GM12874 (cell line): ENCODE results near the gene MSMB.

Experiments
- TF ChIP-seq, protein P1 (sequence below): IDR thresholded peaks from 2 replicates; pipeline ENCODE4 v1.5.1; 2011; ENCODE audit warnings: low read depth, mild to moderate bottlenecking, control low read depth, low read length, moderate library complexity; ENCODE audit not compliant: insufficient read depth

The MSMB gene, protein sequence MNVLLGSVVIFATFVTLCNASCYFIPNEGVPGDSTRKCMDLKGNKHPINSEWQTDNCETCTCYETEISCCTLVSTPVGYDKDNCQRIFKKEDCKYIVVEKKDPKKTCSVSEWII

DNA sequence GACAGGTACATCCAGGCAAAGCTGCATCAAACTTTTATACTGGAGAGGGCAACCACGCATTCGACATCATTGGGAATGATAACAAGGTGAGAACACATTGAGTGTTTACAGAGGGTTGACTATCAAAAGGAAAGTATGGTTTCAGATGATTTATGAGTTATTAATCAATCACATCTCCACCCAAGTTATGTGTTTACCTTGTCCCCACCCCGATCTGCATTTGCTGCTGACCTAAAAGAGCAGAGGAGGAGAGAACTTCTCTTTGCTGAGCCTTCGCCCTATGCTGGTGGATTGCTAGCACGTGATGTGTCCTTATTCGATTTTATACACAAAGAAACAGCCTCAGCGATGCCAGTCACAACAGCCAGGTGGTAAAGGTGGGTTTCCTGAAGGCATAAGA is at the start of gene MSMB:
MSMB (minus strand) TSS at position 9 of the 400 bp plus-strand sequence. CDS start 32 bp downstream, outside the sequence.
- TF ChIP-seq, protein P1, sequence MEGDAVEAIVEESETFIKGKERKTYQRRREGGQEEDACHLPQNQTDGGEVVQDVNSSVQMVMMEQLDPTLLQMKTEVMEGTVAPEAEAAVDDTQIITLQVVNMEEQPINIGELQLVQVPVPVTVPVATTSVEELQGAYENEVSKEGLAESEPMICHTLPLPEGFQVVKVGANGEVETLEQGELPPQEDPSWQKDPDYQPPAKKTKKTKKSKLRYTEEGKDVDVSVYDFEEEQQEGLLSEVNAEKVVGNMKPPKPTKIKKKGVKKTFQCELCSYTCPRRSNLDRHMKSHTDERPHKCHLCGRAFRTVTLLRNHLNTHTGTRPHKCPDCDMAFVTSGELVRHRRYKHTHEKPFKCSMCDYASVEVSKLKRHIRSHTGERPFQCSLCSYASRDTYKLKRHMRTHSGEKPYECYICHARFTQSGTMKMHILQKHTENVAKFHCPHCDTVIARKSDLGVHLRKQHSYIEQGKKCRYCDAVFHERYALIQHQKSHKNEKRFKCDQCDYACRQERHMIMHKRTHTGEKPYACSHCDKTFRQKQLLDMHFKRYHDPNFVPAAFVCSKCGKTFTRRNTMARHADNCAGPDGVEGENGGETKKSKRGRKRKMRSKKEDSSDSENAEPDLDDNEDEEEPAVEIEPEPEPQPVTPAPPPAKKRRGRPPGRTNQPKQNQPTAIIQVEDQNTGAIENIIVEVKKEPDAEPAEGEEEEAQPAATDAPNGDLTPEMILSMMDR, result no peak

DNA sequence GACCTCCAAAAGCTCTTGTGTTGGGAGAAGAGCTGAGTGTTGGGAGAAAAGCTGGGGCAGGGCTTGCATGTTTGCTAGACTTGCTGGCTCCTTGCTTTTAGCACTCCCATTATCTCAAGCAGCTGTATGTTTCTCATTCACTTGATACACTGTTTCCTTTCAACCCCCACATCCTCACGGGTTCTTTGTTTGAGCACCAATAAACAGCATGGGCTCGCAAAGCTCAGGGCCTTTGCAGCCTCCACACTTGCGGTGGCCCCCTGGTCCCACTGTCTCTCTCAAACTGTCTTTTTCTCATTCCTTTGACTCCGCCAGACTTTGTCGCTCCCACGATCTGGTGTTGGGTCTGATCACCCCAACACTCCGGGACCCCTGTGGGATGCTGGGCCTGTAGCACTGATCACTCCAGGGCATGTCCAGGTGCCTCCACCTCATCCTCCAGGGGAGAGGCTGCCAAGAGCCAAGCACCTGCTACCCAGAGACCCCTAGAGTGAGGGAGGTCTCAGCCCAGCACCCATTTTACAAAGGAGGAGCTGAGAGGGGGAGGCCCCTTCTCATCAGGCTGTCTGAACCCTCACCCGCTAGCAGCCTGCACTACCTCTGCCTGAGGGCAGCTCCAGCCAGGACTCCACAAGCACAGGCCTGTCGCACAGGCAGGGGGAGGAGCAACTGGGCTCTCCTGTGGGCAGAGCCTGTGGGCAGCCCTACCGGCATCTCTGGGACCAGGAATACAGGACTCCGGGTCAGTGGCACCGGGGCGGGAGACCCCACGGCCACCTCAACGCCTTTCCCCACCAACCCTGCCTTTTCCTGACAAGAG is 49.1 kb upstream of the MSMB start:
- TF ChIP-seq, protein P1, result no peak

DNA sequence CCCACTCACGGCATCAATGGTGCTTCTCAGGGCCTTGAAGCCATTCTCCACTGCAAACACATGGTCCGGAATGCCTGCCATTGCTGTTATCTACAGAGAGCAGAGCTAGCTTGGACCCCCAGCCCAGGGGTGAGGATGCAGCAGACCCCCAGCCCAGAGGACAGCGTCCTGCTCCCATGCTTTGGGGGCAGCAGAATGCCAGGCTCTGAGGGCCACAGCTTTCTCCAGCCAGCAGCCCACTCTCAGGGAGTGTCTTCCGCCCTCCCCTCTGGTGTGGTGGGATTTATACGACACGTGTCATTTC is 48.1 kb upstream of the MSMB start:
- TF ChIP-seq, protein P1, result no peak

DNA sequence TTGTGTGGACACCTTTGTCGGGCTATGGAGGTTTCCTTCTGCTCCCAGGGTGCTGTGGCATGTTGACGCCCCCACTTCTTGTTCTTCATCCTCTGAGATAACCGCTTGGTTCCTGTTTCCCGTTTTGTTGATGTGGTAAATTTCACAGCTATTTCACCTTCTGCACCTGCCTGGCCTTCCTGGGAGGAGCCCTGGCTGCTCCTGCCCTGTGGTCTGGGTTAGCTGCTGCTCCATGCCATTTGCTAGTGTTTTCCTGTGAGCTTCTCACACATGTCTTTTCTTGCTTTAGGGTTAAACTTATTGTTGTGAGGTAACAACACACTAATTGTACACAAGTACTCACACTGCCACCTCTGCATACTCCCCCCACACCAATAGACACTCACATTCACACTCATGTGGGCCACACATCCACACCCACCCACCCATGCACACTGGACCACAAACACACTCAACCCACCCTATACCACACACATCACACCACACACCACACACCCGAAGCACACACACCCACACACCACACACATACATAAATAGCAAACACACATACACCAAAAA is 46.5 kb upstream of the MSMB start:
- TF ChIP-seq, protein P1, result no peak

DNA sequence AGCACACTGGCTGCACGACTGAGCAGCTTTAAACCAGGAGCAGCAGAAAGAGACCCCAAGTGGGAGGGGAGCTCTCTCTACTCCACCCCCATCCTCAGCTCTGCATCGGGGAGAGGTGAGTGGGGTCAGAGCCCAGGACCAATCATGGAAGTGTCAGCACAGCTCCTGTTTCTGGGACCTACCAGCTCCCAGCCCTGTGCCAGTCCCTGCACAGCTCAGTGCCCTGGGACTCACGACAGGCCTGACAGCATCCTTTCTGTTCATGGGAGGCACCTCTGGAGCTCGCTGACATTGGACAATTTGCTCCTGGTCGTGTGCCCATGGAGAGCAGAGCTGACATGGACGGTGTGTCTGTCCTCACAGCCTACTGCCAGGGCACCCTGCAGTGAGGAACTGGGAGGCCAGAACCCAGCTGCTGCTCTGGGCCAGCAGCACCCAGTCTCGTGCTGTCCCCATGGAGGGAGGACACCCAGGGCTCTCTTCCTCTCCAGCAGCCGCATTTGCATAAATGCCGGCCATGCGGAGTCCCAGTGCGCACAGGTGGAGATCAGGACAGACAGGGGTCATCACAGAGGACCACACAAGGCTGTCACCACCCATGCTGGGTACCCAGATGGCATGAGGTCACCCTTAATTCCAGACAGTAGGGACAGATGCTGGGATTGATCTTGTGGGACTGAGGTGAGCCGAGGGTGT is 45.9 kb upstream of the MSMB start:
- TF ChIP-seq, protein P1, result no peak

DNA sequence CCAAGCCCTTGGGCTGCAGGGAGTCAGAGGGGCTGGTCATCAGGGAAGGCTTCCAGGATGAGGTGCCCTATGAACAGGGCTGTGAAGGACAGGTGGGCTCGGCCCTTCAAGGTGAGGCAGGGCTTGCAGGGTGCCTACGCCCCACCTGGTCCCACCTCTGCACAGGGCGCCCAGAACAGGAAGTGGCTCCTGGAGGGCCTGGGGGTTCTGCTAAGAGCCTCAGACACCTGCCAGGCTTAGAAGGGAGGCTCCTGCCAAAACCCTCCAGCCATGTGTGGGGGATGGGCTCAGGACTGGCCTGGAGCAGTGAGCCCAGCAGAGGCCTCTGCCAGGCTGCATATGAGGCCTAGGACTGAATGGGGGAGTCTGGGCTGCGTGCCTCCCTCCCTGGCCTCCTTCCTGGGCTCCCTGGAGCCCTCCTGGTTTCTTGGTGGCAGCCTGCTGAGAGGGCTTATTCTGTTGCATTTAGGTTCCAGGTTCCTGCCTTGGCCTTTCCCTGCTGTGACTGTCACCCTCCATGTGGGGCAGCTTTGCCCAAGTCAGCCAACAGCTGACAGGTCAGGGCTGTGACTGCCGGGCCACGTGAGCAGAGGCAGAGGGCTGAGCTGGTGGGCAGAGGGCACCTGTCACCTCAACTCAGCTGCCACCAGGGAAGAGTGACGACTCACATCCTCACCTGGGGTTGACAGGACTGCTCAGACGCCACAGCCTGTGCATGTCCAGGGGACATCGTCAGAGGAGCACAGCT is 45.2 kb upstream of the MSMB start:
- TF ChIP-seq, protein P1, result no peak
